Nephron (organoid): ENCODE results near the gene DEPP1.

Experiments used
- H3K27ac Mint-ChIP-seq, 3 experiments: 2 replicates each; pipeline ENCODE4 v1.8.0; 2020; ENCODE audit warnings: mixed read lengths in 3 of 3, mild to moderate bottlenecking in 2 of 3, moderate library complexity in 1 of 3
- H3K27me3 Mint-ChIP-seq: 2 replicates; pipeline ENCODE4 v1.8.0; 2021; ENCODE audit warnings: low read depth, mild to moderate bottlenecking, moderate library complexity, mixed read lengths
- H3K36me3 Mint-ChIP-seq: 2 replicates; pipeline ENCODE4 v1.8.0; 2020; ENCODE audit warnings: low read depth, mixed read lengths
- H3K4me1 Mint-ChIP-seq: 2 replicates; pipeline ENCODE4 v1.8.0; 2020; ENCODE audit warnings: mixed read lengths
- H3K4me3 Mint-ChIP-seq, 3 experiments: 2 replicates each; pipeline ENCODE4 v1.8.0; 2020; ENCODE audit warnings: mild to moderate bottlenecking in 3 of 3, mixed read lengths in 3 of 3, moderate library complexity in 2 of 3
- H3K9me3 Mint-ChIP-seq: 2 replicates; pipeline ENCODE4 v1.8.0; 2020; ENCODE audit warnings: mixed read lengths
- TF ChIP-seq, protein P1 (sequence below), 3 experiments: fragments of 200-600 bp; sonication (generic); IDR thresholded peaks; one replicate each; pipeline ENCODE4 v1.5.0; 2021; ENCODE audit warnings: antibody characterized with exemption in 3 of 3; ENCODE audit not compliant: unreplicated experiment in 3 of 3

DEPP1 gene

DNA sequence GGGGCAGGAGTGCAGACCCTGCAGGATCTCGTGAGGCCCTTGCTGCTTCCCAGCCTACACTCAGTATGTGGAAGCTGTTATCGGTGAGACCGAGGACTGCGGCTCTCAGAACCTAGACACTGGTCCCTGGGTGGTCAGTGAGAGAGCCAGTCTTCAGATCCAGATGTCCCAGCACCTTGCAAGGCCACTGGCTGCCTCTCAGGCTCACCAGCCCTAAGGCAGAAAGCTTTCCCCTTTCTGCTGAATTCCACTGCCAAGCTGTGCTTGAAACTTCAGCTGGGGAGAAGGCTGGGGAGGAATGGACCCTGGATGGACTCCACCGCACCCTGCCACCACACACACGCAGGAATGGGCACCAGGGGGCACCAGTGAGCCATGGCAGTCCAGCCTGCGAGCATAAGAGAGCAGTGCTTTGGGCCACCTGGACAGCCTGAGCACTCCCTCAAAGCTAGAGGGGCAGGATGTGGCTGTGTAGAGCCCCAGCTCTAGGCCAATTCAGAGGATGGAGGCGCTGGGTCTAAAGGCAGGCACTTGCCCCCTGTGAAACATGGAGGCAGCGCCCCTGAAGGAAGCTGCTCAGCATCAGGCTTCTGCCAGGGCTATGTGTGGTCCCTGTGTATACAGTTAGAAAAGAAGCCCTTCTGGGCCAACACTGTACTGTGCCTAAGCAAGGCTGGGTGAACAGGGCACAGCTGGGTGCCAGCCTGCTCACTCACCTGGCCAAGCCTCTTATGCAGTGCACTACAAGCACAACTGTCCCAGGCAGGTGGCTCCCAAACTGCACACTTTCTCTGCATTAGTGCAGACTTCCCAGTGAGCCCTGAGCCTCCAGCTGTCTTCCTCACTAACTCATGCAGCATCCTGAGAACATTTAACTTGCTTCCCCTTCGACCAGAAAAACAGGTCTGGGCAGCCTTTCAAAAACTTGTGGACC lies 45.8 kb downstream of the DEPP1 start:
- H3K4me3 Mint-ChIP-seq = no peak overlapping the region
- no peak overlapping the region for H3K27ac Mint-ChIP-seq
- TF ChIP-seq, protein P1, sequence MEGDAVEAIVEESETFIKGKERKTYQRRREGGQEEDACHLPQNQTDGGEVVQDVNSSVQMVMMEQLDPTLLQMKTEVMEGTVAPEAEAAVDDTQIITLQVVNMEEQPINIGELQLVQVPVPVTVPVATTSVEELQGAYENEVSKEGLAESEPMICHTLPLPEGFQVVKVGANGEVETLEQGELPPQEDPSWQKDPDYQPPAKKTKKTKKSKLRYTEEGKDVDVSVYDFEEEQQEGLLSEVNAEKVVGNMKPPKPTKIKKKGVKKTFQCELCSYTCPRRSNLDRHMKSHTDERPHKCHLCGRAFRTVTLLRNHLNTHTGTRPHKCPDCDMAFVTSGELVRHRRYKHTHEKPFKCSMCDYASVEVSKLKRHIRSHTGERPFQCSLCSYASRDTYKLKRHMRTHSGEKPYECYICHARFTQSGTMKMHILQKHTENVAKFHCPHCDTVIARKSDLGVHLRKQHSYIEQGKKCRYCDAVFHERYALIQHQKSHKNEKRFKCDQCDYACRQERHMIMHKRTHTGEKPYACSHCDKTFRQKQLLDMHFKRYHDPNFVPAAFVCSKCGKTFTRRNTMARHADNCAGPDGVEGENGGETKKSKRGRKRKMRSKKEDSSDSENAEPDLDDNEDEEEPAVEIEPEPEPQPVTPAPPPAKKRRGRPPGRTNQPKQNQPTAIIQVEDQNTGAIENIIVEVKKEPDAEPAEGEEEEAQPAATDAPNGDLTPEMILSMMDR (IDR thresholded peaks at IDR 0.05; ENCODE audit: unreplicated experiment in 3 of 3) = peak; percentile 87 to 95 (median 89)
- H3K4me1 Mint-ChIP-seq = peaks cover 24% of the 10 kb centered on the region
- H3K9me3 Mint-ChIP-seq = no peaks in the 10 kb centered on the region
- H3K36me3 Mint-ChIP-seq = peaks cover 8% of the 10 kb centered on the region
- peaks cover 6% of the 10 kb centered on the region for H3K27me3 Mint-ChIP-seq

DNA sequence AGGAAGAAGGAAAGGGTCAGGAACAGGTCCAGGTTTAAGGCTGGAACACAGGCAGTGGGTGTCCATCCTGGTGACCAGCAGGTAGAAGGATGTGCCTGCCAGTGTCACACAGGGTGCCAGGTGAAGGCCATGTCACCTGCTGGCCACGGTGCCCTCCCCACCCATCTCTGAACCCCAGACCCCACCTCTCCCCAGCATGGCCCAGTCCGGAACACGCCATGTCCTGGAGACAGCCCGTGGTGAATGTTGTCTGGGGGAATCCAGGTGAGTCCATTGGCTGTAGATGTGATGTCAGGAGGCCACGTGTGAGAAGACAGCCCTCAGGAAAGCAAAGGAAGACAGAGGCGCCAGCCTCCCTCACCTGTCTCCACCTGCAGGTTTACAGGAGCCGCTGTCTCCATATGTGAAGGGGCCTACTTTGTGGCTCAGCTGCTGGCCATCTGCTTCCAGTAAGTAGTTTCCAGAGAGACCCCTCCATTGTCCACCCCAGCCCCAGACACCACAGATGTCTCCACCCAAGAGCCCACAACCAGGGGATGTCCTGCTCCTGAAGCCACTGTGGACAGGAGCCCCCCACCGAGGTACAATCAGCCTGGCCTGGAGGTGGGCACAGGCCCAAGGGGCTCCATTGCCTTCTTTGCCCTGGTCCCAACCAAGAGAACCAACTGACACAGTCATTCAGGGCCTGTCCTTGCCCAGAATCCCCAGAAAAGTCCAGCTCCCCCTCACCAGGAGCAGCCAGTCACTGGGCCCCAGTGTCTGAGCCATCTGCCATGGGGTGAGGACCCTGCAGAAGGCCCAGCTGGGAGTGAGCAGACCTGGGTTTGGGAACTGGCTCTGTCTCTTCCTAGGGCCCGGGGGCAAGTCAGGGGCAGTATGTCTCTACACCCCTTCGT lies 46.7 kb downstream of the DEPP1 start:
- Mint-ChIP-seq H3K4me1 (peaks cover 21% of the 10 kb centered on the region), H3K27me3 (peaks cover 6% of the 10 kb centered on the region)

DNA sequence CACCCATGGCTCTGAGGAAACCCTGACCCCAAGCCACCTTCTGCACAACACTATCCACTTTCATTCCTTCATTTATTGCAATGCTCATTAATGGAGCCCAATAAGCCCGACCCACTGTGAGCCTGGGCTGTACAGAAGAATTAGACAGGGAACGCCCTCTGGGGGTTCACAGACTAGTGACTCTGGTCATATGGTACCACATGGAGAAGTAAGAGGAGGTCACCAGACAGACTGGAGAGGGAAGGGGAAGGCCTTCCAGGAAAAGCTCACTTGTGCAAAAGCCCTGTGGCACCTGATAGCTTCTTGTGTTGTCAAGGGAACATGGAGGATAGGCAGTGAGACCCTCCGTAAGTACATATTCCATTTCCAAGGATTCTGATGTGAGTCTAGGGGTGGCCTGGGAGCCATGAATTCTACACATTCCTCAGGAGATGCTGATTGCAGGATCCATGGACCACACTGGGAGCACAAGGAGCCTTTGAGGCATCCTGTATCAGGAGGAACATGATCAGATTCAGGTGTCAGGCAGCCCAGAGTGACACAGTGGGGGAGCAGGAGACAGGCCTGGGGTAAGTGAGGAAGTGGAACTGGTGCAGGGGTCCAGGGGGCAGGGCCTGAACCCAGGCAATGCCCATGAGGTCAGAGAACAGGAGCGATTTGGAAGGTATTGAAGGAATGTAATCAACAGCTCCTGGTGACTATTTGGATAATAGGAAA lies 47.5 kb downstream of the DEPP1 start:
- Mint-ChIP-seq H3K36me3 (peaks cover 4% of the 10 kb centered on the region), H3K4me1 (peaks cover 21% of the 10 kb centered on the region), H3K9me3 (no peaks in the 10 kb centered on the region), H3K4me3 (no peak overlapping the region), H3K27ac (no peak overlapping the region), H3K27me3 (peaks cover 6% of the 10 kb centered on the region)
- TF ChIP-seq, protein P1 (IDR thresholded peaks at IDR 0.05; ENCODE audit: unreplicated experiment in 3 of 3) = no peak

More for the DNA sequence above, 46.7 kb downstream of the DEPP1 start:
- Mint-ChIP-seq H3K27ac (no peak overlapping the region), H3K9me3 (no peaks in the 10 kb centered on the region), H3K4me3 (no peak overlapping the region), H3K36me3 (peaks cover 8% of the 10 kb centered on the region)
- TF ChIP-seq, protein P1 (IDR thresholded peaks at IDR 0.05; ENCODE audit: unreplicated experiment in 3 of 3) = no peak

DNA sequence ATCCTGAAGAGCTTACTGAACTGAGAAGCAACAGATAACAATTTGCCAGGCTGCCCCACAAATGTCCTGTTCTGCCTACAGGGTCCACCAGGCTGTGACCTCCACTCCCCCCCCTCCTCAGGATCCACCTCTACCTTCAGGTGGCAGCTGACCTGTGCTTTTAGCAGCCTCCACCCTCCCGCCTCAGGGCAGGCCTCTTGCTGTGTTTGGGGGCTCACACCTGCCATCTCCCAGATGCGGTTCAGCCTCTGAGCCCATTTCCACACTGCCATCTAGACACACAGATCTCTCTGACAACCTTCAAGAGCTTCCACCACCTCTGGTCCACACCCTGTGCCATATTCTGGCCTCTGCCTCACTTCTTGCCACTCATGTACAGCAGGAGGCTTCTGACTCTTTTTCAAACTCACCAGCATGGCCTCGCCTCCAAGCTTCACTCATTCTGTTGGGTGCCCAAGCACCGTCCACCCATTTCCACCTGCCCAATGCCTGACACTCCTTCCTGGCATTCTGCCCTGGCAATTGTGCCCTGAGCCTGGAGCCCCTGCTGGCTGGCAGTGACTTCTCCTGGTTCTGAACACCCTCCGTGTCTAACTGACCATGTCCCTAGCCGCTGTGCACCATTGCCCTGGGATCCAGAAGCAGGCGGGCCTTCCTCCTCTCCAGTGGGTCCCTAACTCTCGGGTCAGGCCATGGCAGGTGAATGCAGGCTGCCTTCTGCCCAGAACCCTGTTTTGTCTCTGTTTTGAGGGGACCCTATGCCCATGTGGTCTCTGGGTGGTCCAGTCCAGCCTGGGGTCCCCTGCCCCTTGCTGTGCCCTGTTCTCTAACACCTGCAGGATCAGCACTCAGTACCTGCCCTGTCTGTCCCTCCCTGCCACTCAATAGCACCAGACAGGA lies 49.0 kb downstream of the DEPP1 start:
- no peak overlapping the region for H3K4me3 Mint-ChIP-seq
- H3K36me3 Mint-ChIP-seq = peaks cover 4% of the 10 kb centered on the region
- no peak overlapping the region for H3K27ac Mint-ChIP-seq
- peaks cover 9% of the 10 kb centered on the region for H3K4me1 Mint-ChIP-seq
- H3K27me3 Mint-ChIP-seq = peaks cover 6% of the 10 kb centered on the region
- no peaks in the 10 kb centered on the region for H3K9me3 Mint-ChIP-seq
- TF ChIP-seq, protein P1 (IDR thresholded peaks at IDR 0.05; ENCODE audit: unreplicated experiment in 3 of 3) = no peak

DNA sequence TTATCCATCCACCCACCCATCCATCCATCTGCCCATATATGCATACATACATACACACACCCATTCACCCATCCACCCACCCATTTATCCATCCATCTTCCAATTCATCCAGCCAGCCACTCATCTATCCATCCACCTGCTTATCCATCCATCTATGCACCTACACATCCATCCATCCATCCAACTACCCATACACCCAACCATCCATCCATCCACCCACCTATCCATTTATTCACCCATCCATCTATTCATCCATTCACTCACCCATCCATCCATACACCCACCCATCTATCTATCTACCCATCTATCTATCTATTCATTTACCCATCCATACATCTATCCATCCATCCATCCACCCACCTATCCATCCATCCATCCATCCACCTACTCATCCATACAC lies 50.1 kb downstream of the DEPP1 start:
- H3K4me1 Mint-ChIP-seq = peaks cover 14% of the 10 kb centered on the region
- no peak overlapping the region for H3K27ac Mint-ChIP-seq

More for the DNA sequence above, 50.1 kb downstream of the DEPP1 start:
- peaks cover 4% of the 10 kb centered on the region for H3K36me3 Mint-ChIP-seq
- TF ChIP-seq, protein P1 (IDR thresholded peaks at IDR 0.05; ENCODE audit: unreplicated experiment in 3 of 3) = no peak
- no peak overlapping the region for H3K4me3 Mint-ChIP-seq
- H3K9me3 Mint-ChIP-seq = no peaks in the 10 kb centered on the region
- peaks cover 6% of the 10 kb centered on the region for H3K27me3 Mint-ChIP-seq
